DMS153 treated with DMSO at 0.1 percent for 48 hours (cell line): ENCODE results near the gene AGBL1.

Experiments used
- DNase-seq: peaks from one replicate; lab custom pipeline; 2025; ENCODE audit not compliant: unreplicated experiment; lab: John Stamatoyannopoulos, UW

Gene AGBL1

DNA sequence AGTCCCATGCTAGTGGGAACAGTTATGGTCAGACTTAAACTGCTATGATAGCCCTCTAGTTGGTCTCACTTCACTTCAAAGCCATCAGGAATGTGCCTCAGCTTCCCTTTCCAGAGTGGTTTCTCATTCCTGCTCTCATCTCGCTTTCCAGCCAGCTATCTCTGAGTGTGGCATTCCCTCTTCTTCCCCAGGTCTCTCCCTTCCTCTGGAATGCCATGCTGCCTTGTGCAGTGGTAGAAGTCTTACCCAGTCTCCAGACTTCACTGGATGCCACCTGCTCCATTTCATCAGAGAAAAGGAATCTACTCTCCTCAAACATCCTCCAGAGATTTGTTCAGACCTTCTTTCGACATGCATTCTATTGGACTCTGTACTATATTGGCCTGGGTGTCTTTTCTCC is 83.0 kb downstream of the AGBL1 start:
- no peak for DNase-seq

- no peak for DNase-seq
Measured at GRCh38 chr15:86163816-86164215, 84.1 kb downstream of the AGBL1 start.

GRCh38 chr15:86164232-86164898 is 84.7 kb downstream of the AGBL1 start:
- DNase-seq: no peak

- no peak for DNase-seq
Measured at GRCh38 chr15:86165265-86166211, 85.9 kb downstream of the AGBL1 start.

DNA sequence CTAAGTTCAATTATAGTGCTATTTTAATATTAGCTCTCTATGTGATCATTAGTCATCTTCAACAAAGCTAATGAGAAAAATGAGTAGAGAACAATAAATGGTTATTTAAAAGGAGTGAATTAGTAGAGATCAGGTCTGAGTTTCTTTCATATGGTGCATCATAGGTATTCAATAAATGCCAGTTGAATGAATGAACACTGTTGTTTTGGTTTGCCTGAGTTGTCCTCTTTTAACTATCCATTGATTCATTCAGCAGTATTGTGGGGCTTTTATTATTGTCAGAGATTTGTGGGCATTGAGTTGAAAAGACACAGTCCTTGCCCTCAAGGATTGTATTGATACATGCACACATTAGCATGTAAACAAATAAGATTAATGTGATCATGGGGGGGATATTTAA is 88.2 kb downstream of the AGBL1 start:
- DNase-seq: no peak

DNA sequence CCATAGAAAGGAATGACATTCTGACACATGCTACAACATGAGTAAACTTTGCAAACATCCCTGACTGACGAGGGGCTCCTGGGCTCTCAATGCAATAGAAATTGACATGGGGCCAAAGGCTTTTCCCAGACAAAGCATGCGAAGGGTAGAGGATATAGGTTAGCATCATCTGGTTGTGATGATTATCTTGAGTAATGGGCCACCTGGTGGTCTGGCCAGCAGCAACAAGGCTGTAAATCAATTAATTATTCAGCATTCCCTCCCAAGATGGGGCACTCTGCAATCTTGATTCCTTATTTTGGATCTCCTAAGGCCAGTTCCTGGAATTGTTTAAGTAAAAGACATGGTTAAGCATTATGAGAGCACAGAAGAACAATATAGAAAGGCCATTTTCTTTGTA is 99.2 kb downstream of the AGBL1 start:
- no peak for DNase-seq

DNA sequence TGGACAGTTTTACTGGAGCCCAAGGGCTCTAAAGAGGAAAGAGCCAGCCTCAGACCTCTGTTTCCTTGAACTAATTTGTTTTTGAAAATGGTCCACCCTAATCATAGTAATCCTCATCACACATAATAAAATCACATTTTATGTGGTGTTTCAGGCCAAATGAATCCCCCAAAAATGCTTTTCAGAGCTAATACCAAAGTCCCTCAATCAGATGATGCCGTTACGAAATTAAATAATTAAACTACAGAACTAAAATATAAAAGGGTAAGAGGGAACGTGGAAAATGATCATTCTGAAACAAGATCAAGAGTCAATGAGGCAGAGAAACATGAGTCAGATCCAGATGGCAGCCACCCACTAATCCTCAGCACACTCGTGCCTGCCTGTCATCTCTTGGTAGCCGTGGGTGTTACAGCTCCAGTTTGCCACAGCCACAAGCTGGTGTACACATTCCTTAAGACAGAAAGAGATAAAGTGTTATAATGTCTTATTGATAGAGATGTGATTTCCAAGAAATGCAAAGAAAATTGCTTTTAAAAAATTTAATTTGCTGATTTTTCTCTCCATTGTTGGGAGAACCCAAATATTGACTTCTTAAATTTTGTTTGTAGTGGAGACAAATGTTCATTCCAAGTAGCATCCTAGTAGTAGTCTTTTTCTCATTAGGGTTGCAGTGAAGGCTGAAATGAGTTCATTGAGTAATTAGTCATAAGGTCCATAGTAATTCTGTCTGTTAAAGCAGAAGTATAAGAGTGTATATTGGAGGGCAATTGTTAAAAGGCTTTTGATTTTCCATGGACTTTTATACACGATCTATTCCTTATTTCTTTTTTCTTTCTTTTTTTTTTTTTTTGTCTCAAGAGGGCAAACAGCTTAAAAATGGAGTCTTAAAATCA is 104.2 kb downstream of the AGBL1 start:
- no peak for DNase-seq

DNA sequence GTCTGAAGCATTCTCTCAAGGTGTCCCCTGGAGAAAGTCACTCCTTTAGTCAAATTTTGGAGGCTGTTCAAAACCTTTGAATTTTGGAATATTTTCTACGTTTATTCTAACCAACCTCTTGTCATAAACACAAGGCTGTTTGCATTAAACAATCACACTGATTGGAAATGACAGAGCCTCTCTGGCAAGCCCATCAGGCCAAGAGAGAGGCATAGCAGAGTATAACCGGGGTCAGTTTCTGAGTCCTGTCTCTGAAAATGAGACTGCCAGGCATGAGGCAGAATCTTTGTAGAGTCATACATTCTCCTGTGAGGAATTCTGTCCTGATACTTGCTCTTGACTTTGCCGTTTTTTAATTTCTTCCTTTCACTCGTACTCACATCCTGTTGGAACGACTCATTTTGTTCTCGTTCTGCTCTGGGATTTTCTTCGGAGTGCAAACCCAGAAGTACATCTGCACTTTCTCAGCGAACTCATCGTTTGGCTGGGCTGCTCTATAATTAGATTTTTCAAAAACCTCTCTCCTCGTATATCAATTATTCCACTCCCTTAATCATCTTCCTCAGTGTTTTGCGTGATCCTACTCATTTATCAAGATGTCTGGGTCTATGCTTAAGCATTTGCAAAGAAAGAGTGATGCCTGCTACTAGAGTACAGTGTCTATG is 114.2 kb downstream of the AGBL1 start:
- no peak for DNase-seq

DNA sequence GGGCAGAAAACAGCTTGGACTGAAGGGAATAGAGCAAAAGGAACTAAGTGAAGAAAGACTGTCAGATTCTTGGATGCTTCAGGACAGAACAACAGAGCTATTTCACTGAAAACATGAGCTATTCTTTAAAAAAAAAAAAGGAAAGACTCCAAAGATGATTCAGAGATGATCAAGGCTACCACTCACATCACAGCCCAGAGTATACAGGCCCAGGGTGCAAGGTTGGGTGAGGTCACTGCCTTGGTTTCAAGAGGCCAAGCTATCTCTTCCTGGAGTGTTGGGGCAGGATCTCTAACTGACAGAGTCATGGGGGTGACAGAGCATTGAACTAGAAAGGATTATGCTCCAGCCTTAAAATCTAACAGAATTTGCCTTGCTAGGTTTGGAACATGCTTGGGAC is 118.1 kb downstream of the AGBL1 start:
- DNase-seq: no peak

- no peak for DNase-seq
Measured at GRCh38 chr15:86199467-86200145, 119.9 kb downstream of the AGBL1 start.

DNA sequence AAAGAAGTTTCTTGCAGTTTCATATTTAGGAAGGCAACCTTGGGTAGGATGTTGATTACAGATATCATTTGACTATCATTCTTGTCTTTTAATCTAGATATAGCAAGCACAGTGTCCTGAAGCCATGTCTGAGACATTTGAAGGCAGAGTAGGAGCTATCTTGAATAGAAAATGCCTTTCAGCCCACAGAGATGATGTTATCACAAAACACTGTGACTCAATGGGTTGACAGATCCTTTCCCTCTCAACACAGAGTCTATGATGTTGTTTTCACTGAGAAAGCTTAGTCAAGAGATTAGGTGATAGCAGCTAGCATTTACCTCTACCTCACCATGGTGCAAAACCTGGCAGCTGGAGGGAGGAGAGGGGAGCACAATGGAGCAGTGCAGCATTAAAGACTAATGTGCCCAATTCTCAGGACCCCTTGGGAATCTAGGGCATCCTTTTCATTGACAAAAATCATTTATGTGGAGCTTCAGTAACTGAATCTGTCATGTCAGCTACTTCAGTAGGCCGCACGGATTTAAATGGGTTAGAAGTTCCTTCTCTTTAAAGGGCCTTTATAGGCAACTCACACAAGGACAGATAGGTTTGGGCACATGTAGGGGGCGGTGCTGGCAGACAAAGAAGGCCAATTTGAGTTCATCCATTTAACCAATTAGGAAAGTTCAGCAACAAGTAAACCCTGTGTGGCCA is 121.8 kb downstream of the AGBL1 start:
- no peak for DNase-seq

DNA sequence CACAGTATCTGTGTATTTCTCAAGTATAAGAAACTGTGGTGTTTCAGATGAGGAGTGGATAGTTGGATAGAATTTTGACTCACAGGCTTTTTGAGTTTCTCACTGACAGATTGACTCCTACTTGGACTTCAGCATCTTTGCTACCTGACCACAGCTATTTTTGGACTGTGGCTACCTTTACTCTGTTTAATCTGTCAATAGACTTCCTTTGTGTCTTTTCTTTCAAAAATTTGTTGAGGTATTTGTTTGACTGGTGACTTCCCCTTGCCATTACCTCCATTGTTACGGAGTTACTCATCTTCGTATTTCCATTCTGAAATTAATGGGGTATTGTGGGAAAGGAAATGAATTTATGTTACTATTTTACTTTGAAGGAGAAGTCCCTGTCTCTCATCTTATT is 123.8 kb downstream of the AGBL1 start:
- no peak for DNase-seq

GRCh38 chr15:86205096-86205495 is 125.4 kb downstream of the AGBL1 start:
- no peak for DNase-seq

GRCh38 chr15:86213420-86213819 is 133.7 kb downstream of the AGBL1 start:
- DNase-seq: no peak

GRCh38 chr15:86213888-86214287 is 134.2 kb downstream of the AGBL1 start:
- no peak for DNase-seq

- DNase-seq: no peak
Measured at GRCh38 chr15:86221119-86221518, 141.4 kb downstream of the AGBL1 start.

GRCh38 chr15:86229306-86229705 is 149.6 kb downstream of the AGBL1 start:
- no peak for DNase-seq

GRCh38 chr15:86229936-86230335 is 150.3 kb downstream of the AGBL1 start:
- DNase-seq: no peak

DNA sequence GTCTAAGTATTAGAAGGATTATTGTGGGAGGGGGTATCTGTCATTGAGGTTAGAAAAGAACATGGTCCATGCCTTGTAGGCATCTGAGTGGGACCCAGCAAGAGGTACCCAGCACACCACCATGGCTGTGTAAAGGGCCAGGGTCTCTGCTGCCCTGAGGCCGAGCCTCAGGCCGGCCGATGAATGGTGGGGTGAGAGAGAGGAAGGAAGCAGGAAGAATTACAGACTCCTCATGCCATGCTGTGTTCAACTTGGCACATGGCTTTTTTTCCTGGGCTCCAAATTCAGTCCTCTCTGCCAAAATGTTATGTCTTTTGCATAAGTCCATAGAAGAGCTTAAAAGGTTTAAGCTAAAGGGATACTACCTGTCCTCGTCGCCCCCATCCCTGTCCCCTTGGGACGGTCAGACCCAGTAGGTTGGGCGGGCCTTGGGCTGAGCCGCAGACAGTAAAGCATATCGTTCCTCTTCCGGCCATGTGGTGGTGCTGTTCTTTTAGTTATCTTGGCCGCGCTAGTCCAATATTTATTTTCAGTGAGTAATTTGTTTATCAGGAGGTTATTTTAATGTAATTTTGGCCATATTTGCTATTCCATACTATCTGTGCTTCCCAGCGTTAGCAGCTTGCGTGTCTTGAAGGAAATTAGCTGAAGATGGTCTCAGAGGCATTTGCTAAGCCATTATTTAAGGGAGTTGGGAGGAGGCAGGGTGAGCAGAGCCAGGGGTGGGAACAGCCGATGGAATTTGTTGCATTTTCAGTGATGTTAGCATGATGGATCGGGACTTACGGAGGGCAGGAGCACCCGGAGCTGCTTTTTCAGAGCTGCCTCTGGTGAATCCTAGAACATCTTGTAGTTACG is 152.4 kb downstream of the AGBL1 start:
- DNase-seq: peak; percentile 4
